Measurements from ENCODE around the gene COBL. TPM values are rescaled to one million over a fixed set of nuclear protein-coding genes. Genes with fewer than 3 reads are reported as not detected.

Gene COBL
- total RNA-seq, 1 donor from 2014 or later = not detected

GRCh38 chr7:50988988-50989387 lies 327.6 kb downstream of the COBL start:
- DNase-seq (ENCODE audit: extremely low read depth, low read depth, low spot score) = no peak

DNA sequence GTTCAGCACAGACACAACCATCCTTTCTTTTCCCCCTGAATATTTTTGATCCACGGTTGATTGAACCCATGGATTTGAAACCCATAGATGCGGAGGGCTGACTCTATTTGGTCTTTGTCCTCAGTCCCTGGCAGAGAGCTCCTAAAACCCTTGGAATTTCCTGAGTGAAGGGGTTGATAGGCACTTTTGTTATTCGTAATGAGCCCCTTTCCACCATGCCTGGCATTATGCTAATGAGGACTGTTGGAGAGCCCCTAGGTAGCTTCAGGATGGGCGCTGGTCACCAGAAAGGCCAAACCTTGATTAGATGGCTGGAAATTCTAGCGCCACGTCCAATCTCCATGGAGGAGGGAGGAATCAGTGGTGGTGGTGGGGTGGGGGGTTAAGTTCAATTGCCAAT lies 328.1 kb downstream of the COBL start:
- DNase-seq (ENCODE audit: extremely low read depth, low read depth, low spot score) = no peak

- no peak for DNase-seq (ENCODE audit: extremely low read depth, low read depth, low spot score)
These were observed 331.5 kb downstream of the COBL start for GRCh38 chr7:50985096-50985495.

DNA sequence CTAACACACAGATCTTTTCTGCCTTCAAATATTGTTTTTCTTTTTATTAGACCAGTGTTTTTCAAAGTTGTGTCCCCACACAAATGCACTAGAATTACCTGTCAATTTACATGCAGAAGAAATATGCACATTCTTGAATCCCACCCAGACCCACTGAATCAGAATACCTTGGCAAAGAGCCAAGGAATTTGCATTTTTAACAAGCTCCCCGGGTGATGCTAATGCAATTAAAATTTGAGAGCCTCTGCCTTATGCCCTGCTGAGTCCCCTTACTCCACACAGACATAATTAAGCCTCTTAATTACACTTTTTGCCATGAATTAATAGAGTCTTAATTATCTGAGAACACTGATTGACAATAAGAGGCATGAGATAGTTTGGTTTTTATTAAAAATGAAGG lies 332.8 kb downstream of the COBL start:
- DNase-seq (ENCODE audit: extremely low read depth, low read depth, low spot score) = no peak

DNA sequence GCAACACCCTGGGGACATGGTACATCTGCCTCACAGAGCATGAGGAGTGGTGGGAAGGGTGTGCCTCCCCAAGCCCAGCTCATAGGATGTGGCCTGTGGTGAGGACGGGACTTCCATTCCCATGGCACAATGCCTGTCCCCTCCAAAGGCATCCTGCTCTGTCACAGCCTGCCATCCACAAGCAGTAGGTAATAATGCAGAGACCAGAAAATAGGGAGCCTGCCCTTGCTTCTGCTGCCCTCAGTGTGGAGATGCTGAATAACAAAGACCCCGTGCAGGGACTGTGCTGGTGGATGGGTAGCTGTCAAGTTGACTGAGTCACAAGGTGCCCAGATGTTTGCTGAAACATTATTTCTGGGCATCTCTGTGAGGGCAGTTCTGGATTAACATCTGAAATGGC lies 334.0 kb downstream of the COBL start:
- no peak for DNase-seq (ENCODE audit: extremely low read depth, low read depth, low spot score)

GRCh38 chr7:50981743-50982142 lies 334.9 kb downstream of the COBL start:
- no peak for DNase-seq (ENCODE audit: extremely low read depth, low read depth, low spot score)

- DNase-seq (ENCODE audit: extremely low read depth, low read depth, low spot score) = no peak
These were observed 336.2 kb downstream of the COBL start for GRCh38 chr7:50980411-50980810.

DNA sequence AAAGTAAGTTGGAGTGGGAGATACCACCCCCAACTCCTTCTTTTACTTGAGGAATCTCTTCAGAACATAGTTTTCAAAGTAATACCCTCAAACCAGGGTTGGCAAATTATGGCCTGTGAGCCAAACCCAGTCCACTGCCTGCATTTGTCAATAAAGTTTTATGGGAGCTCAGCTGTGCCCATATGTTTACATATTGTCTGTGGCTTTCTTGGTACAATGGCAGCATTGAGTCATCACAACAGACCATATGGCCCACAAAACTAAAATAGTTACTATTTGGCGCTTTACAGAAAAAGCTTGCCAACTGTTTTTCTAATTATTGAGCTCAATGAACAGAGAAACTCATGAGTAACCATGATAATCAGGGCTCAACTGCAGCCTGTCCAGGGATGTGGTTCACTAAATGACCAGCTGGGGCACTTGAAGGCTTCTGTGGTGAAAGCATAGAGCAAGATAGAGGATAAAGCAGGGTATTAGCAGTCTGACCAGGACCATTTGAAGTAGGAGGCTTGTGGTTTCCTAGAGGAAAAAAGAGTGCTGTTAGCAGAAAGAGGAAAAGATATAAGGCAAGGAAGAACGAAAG lies 337.9 kb downstream of the COBL start:
- DNase-seq (ENCODE audit: extremely low read depth, low read depth, low spot score) = no peak

DNA sequence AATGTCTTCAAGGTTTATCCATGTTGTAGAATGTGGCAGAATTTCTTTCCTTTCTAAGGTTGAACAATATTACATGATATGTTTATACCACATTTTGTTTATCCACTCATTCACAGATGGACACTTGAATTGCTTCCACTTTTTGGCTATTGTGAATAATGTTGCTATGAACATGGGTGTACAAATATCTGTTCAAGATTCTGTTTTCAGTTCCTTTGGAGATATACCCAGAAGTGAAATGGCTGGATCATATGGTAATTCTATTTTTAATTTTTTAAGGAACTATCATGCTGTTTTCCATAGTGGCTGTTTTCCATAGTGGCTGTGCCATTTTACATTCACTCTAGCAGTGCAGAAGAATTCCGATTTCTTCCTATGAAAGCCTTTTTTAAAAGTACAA lies 339.2 kb downstream of the COBL start:
- DNase-seq (ENCODE audit: extremely low read depth, low read depth, low spot score) = no peak

- no peak for DNase-seq (ENCODE audit: extremely low read depth, low read depth, low spot score)
These were observed 340.5 kb downstream of the COBL start for GRCh38 chr7:50976064-50976463.

GRCh38 chr7:50974240-50974639 lies 342.4 kb downstream of the COBL start:
- DNase-seq (ENCODE audit: extremely low read depth, low read depth, low spot score) = no peak

DNA sequence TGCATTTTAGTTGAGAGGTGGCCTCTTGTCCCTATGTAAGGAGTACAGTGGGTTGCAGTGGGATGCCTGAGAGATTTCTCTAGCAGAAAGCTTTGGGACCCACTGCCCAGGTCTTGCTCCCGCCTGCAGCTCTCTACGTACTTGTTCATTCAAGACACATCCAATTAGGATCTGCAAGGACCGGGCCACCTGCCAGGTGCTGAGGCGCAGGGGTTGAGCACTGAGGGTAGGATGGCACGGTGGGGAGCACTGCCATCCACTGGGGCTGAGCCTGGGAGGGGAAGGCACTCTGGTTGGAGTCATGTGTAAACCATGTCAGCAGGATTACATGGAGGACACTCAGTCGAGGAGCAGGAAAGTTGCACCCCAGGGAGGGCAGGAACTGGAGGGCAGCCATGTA lies 342.8 kb downstream of the COBL start:
- no peak for DNase-seq (ENCODE audit: extremely low read depth, low read depth, low spot score)

- DNase-seq (ENCODE audit: extremely low read depth, low read depth, low spot score) = no peak
These were observed 346.5 kb downstream of the COBL start for GRCh38 chr7:50970092-50970491.

All from glomerular endothelial cell (primary cell).